Activated T-cell treated with anti-CD3 and anti-CD28 coated beads, Interleukin-2, amount 50 U/mL, for 4 hours (primary cell): ENCODE measurements around the gene UROD. TPM values are rescaled to one million over a fixed set of nuclear protein-coding genes. Genes with fewer than 3 reads are reported as not detected.

Experiments used
- ATAC-seq, 2 donors: fragments of 200-7000 bp; cut with Tn5 transposase; one replicate each; pipeline ENCODE4 v1.10.0; 2021
- DNase-seq: peaks from one replicate; pipeline ENCODE4 v3.0.0-alpha.2; 2020
- H3K27me3 Mint-ChIP-seq: one replicate; pipeline ENCODE4 v1.8.0; 2021; ENCODE audit warnings: low read depth, mixed read lengths
- H3K36me3 Mint-ChIP-seq: one replicate; pipeline ENCODE4 v1.8.0; 2022; ENCODE audit warnings: mixed read lengths; ENCODE audit not compliant: insufficient read depth
- H3K4me1 Mint-ChIP-seq: one replicate; pipeline ENCODE4 v1.8.0; 2021; ENCODE audit warnings: low read depth, mixed read lengths
- H3K4me3 Mint-ChIP-seq: one replicate; pipeline ENCODE4 v1.8.0; 2021; ENCODE audit warnings: mild to moderate bottlenecking, moderate library complexity, mixed read lengths
- H3K9me3 Mint-ChIP-seq: one replicate; pipeline ENCODE4 v1.8.0; 2021; ENCODE audit warnings: mixed read lengths
- total RNA-seq, 3 donors: library from RNA; stranded (reverse); gene quantifications; one replicate each; pipeline ENCODE4 v1.2.1, GENCODE V29; 2021

UROD gene
- total RNA-seq, 3 donors from 2014 or later, result 95.0 to 112 (median 99.1) TPM

GRCh38 chr1:45013551-45014209 is 1.6 kb downstream of the UROD start:
- peak overlapping the region; percentile 93 for H3K4me3 Mint-ChIP-seq
- H3K4me1 Mint-ChIP-seq, result peaks cover 47% of the 10 kb centered on the region
- H3K9me3 Mint-ChIP-seq, result no peaks in the 10 kb centered on the region
- no peaks in the 10 kb centered on the region for H3K27me3 Mint-ChIP-seq
- no peak for ATAC-seq
- peaks cover 10% of the 10 kb centered on the region for H3K36me3 Mint-ChIP-seq
- no peak for DNase-seq

DNA sequence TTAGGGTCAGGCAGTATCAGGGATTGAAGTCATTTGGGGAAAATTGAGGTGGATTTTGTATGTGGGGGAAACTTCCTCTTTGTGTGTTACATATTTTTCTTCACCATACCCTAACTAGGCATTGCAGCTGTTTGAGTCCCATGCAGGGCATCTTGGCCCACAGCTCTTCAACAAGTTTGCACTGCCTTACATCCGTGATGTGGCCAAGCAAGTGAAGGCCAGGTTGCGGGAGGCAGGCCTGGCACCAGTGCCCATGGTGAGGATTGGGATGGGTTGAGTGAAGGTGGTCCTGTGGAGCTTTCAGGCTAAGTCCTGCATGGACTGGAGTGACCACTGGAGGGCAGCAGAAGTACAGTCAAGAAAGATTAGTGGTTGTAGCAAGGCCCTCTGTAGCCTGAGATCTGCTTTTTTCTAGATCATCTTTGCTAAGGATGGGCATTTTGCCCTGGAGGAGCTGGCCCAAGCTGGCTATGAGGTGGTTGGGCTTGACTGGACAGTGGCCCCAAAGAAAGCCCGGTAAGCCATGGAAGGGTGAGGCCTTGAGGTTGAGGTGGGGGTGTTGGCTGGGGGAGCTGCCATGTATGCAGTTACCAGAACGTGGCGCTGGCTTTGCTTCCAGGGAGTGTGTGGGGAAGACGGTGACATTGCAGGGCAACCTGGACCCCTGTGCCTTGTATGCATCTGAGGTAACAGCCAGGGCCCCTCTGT is 2.4 kb downstream of the UROD start:
- peak; percentile 77 for DNase-seq
- H3K27me3 Mint-ChIP-seq, result no peaks in the 10 kb centered on the region
- ATAC-seq, result peak; percentile 17 to 18
- peaks cover 45% of the 10 kb centered on the region for H3K4me1 Mint-ChIP-seq
- no peaks in the 10 kb centered on the region for H3K9me3 Mint-ChIP-seq
- H3K36me3 Mint-ChIP-seq, result peaks cover 5% of the 10 kb centered on the region
- H3K4me3 Mint-ChIP-seq, result peak overlapping the region; percentile 93

- Mint-ChIP-seq H3K36me3 (peaks cover 5% of the 10 kb centered on the region), H3K4me3 (no peak overlapping the region), H3K27me3 (no peaks in the 10 kb centered on the region), H3K4me1 (peaks cover 33% of the 10 kb centered on the region), H3K9me3 (no peaks in the 10 kb centered on the region)
- DNase-seq (no peak), ATAC-seq (no peak)
These were observed 3.6 kb downstream of the UROD start for GRCh38 chr1:45015683-45016082.

DNA sequence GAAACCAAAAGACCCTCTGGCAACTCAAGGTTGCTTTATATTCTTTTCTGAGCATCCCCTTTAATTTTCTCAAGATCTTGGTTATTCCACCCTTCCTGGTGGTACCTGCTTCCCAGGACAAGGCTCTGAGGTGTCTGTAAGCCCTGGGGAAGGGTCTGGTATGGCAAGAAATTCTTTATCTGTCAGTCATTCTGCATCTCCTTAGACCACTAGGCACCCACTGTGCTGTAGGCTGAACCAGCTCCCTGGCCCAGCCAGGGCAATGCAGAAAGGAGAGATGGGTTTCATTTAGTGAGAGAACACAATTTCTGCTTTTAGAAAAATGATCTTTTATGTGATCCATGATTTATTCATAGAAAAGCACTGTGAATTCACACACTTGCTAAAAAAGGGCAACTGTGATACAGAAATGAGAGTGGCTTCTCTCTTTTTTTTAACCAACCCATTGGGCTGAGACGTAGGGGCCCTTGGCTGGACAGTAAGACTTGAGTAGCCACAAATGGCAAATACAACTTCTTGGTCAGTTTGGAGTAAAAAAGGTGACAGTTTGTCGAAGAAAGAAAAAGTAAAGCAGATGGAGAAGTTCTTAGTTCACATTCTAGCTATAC is 4.1 kb downstream of the UROD start:
- DNase-seq (no peak), ATAC-seq (no peak)
- no peak overlapping the region for H3K4me3 Mint-ChIP-seq
- no peaks in the 10 kb centered on the region for H3K27me3 Mint-ChIP-seq
- no peaks in the 10 kb centered on the region for H3K9me3 Mint-ChIP-seq
- H3K4me1 Mint-ChIP-seq, result peaks cover 32% of the 10 kb centered on the region
- H3K36me3 Mint-ChIP-seq, result peaks cover 5% of the 10 kb centered on the region

- Mint-ChIP-seq H3K36me3 (peaks cover 5% of the 10 kb centered on the region), H3K4me3 (no peak overlapping the region), H3K4me1 (peaks cover 27% of the 10 kb centered on the region), H3K27me3 (no peaks in the 10 kb centered on the region), H3K9me3 (no peaks in the 10 kb centered on the region)
- no peak for DNase-seq
- no peak for ATAC-seq
These were observed 4.7 kb downstream of the UROD start for GRCh38 chr1:45016767-45017166.

DNA sequence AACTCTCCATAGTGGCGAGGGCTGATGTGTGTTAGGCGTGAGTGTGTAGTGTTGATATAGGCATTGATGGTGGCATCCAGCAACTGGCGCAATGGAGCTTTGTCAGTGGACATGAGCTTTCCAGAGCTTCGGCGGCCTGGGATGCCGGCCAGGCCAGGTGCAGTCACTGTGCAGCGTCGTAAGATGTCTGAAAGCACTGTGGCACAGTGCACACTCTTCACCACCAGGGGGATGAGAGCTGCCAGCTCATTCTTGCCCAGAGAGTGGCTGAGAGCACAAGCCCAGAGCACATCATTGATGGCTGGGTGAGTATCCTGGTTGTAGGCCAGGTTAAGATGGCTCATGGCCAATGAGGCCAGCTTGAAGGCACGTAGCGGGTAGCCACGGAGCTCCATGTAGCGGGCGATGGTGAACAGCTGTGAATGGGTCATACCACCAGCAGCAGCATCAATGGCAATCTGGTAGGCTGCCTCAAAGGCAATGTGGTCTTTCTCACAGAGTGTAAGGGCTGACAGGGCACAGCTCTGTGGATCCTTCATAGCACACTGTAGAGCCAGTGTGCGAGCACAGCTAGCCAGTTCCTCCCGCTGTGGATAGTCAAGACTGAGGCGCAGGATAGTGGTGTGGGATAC is 6.7 kb downstream of the UROD start:
- Mint-ChIP-seq H3K36me3 (peaks cover 5% of the 10 kb centered on the region), H3K4me1 (peaks cover 10% of the 10 kb centered on the region), H3K4me3 (no peak overlapping the region), H3K27me3 (no peaks in the 10 kb centered on the region), H3K9me3 (no peaks in the 10 kb centered on the region)
- DNase-seq (peak; percentile 51), ATAC-seq (peak; percentile 91 to 93)

DNA sequence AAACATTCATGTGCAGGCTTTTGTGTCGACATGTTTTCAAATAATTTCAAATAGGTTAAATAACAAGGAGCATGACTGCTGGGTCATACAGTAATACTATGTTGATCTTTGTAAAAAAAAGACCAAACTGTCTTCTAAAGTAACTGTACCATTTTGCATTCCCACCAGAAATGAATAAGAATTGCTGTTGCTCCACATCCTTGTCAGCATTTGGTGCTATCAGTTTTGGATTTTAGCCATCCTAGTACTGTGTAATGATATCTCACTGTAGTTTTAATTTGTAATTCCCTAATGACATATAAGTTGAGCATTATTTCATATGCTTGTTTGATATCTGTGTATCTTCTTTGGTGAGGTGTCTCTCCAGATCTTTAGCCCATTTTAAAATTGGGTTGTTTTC is 11.6 kb downstream of the UROD start:
- DNase-seq, result no peak
- Mint-ChIP-seq H3K36me3 (no peaks in the 10 kb centered on the region), H3K27me3 (no peaks in the 10 kb centered on the region), H3K9me3 (no peaks in the 10 kb centered on the region), H3K4me1 (peaks cover 7% of the 10 kb centered on the region), H3K4me3 (no peak overlapping the region)
- no peak for ATAC-seq

- H3K4me1 Mint-ChIP-seq, result peaks cover 7% of the 10 kb centered on the region
- H3K36me3 Mint-ChIP-seq, result peaks cover 7% of the 10 kb centered on the region
- H3K27me3 Mint-ChIP-seq, result no peaks in the 10 kb centered on the region
- DNase-seq (no peak), ATAC-seq (peak in 1 of 2 donors; percentile 51)
- no peak overlapping the region for H3K4me3 Mint-ChIP-seq
- no peaks in the 10 kb centered on the region for H3K9me3 Mint-ChIP-seq
These were observed 14.4 kb downstream of the UROD start for GRCh38 chr1:45026446-45026845.

- Mint-ChIP-seq H3K4me3 (no peak overlapping the region), H3K36me3 (peaks cover 8% of the 10 kb centered on the region), H3K27me3 (no peaks in the 10 kb centered on the region), H3K9me3 (no peaks in the 10 kb centered on the region), H3K4me1 (peaks cover 2% of the 10 kb centered on the region)
- DNase-seq (no peak), ATAC-seq (no peak)
These were observed 20.8 kb downstream of the UROD start for GRCh38 chr1:45032837-45033236.

GRCh38 chr1:45033356-45033755 is 21.3 kb downstream of the UROD start:
- ATAC-seq, result no peak
- Mint-ChIP-seq H3K27me3 (no peaks in the 10 kb centered on the region), H3K4me1 (peaks cover 2% of the 10 kb centered on the region), H3K9me3 (no peaks in the 10 kb centered on the region), H3K4me3 (no peak overlapping the region), H3K36me3 (peaks cover 11% of the 10 kb centered on the region)
- DNase-seq, result no peak

GRCh38 chr1:45035631-45036301 is 23.7 kb downstream of the UROD start:
- DNase-seq (no peak), ATAC-seq (no peak)
- peaks cover 2% of the 10 kb centered on the region for H3K4me1 Mint-ChIP-seq
- H3K9me3 Mint-ChIP-seq, result no peaks in the 10 kb centered on the region
- peaks cover 4% of the 10 kb centered on the region for H3K36me3 Mint-ChIP-seq
- H3K27me3 Mint-ChIP-seq, result no peaks in the 10 kb centered on the region
- H3K4me3 Mint-ChIP-seq, result no peak overlapping the region

GRCh38 chr1:45037456-45037855 is 25.4 kb downstream of the UROD start:
- peak; percentile 63 to 89 for ATAC-seq

GRCh38 chr1:45038240-45038639 is 26.2 kb downstream of the UROD start:
- H3K36me3 Mint-ChIP-seq, result peaks cover 8% of the 10 kb centered on the region
- no peak overlapping the region for H3K4me3 Mint-ChIP-seq
- no peak for ATAC-seq
- DNase-seq, result no peak
- H3K27me3 Mint-ChIP-seq, result no peaks in the 10 kb centered on the region
- H3K4me1 Mint-ChIP-seq, result peaks cover 2% of the 10 kb centered on the region
- H3K9me3 Mint-ChIP-seq, result no peaks in the 10 kb centered on the region

More at GRCh38 chr1:45037456-45037855, 25.4 kb downstream of the UROD start:
- no peak overlapping the region for H3K4me3 Mint-ChIP-seq
- no peak for DNase-seq
- H3K9me3 Mint-ChIP-seq, result no peaks in the 10 kb centered on the region
- H3K36me3 Mint-ChIP-seq, result peaks cover 7% of the 10 kb centered on the region
- H3K27me3 Mint-ChIP-seq, result no peaks in the 10 kb centered on the region
- peaks cover 2% of the 10 kb centered on the region for H3K4me1 Mint-ChIP-seq
